K562 (cell line): Measurements from ENCODE around the gene TARS3. TPM values are rescaled to one million over a fixed set of nuclear protein-coding genes. Genes with fewer than 3 reads are reported as not detected.

ENCODE experiments used
- ARNT ChIP-seq, 2 experiments: fragments of 450-650 bp; IDR thresholded peaks; 2 replicates each; pipeline ENCODE4 v1.6.1; 2016; ENCODE audit warnings: mild to moderate bottlenecking in 1 of 2
- BRD9 ChIP-seq: fragments of 450-650 bp; IDR thresholded peaks from 2 replicates; pipeline ENCODE4 v1.6.1; 2018; ENCODE audit warnings: low read depth; ENCODE audit not compliant: partially characterized antibody
- COPS2 ChIP-seq: fragments of 450-650 bp; conservative IDR thresholded peaks from 2 replicates; pipeline ENCODE4 v1.6.1; 2016; ENCODE audit warnings: mild to moderate bottlenecking, moderate library complexity
- CTBP1 ChIP-seq: fragments of 450-650 bp; IDR thresholded peaks from 2 replicates; pipeline ENCODE4 v1.6.1; 2016; ENCODE audit warnings: borderline replicate concordance
- DACH1 ChIP-seq: fragments of 450-650 bp; IDR thresholded peaks from 2 replicates; pipeline ENCODE4 v1.6.1; 2018; ENCODE audit not compliant: partially characterized antibody
- E2F3 ChIP-seq: fragments of 250-450 bp; sonication (Bioruptor Pico); IDR thresholded peaks from 2 replicates; pipeline ENCODE4 v1.4.0; 2020; ENCODE audit warnings: mild to moderate bottlenecking
- FOXO4 ChIP-seq: fragments of 450-650 bp; formaldehyde crosslinking; IDR thresholded peaks from 2 replicates; pipeline ENCODE4 v1.4.0; 2020; ENCODE audit warnings: mild to moderate bottlenecking, moderate library complexity
- HMG20B ChIP-seq: fragments of 250-450 bp; sonication (Bioruptor Pico); IDR thresholded peaks from 2 replicates; pipeline ENCODE4 v1.5.0; 2021; ENCODE audit warnings: mild to moderate bottlenecking
- PHB ChIP-seq: fragments of 250-450 bp; sonication (Bioruptor Pico); IDR thresholded peaks from 2 replicates; pipeline ENCODE4 v1.5.0; 2021
- SIN3A ChIP-seq, 2 experiments: fragments of 150-350 bp in 1 of 2; IDR thresholded peaks; 2 replicates each; pipeline ENCODE4 v1.6.1; 2011 to 2016; ENCODE audit warnings: borderline replicate concordance in 2 of 2, low read depth in 2 of 2, low read length in 2 of 2, mild to moderate bottlenecking in 2 of 2, moderate library complexity in 2 of 2; ENCODE audit not compliant: control insufficient read depth in 1 of 2
- SUPT5H ChIP-seq: fragments of 450-650 bp; IDR thresholded peaks from 2 replicates; pipeline ENCODE4 v1.6.1; 2016
- TCFL5 ChIP-seq: fragments of 250-450 bp; sonication (Bioruptor Pico); conservative IDR thresholded peaks from 2 replicates; pipeline ENCODE4 v1.6.1; 2021; ENCODE audit warnings: mild to moderate bottlenecking, moderate library complexity, matching md5 sums
- YY1 ChIP-seq, 3 experiments: IDR thresholded peaks; 2 replicates each; pipeline ENCODE4 v1.6.1; 2011; ENCODE audit warnings: low read length in 2 of 3, mild to moderate bottlenecking in 2 of 3, moderate library complexity in 2 of 3, borderline replicate concordance in 1 of 3, control low read depth in 1 of 3, low read depth in 1 of 3; ENCODE audit not compliant: insufficient read depth in 3 of 3, insufficient replicate concordance in 2 of 3, control insufficient read depth in 1 of 3, insufficient read length in 1 of 3; ENCODE audit errors: extremely low read depth in 1 of 3
- ZFX ChIP-seq: sonication (generic); formaldehyde crosslinking; IDR thresholded peaks from 2 replicates; pipeline ENCODE4 v1.8.0; 2022; ENCODE audit warnings: mild to moderate bottlenecking, missing genetic modification reagents, moderate library complexity
- ZNF146 ChIP-seq: IDR thresholded peaks from one replicate; pipeline ENCODE4 v1.6.1; 2018; ENCODE audit warnings: missing compliant biosample characterization; ENCODE audit not compliant: unreplicated experiment
- ZNF318 ChIP-seq, 2 experiments: fragments of 450-650 bp; IDR thresholded peaks; 2 replicates each; pipeline ENCODE4 v1.6.1; 2016; ENCODE audit warnings: mild to moderate bottlenecking in 2 of 2, borderline replicate concordance in 1 of 2, low read depth in 1 of 2, moderate library complexity in 1 of 2
- ZNF511 ChIP-seq: sonication (generic); formaldehyde crosslinking; IDR thresholded peaks from 2 replicates; pipeline ENCODE4 v1.8.0; 2022; ENCODE audit warnings: mild to moderate bottlenecking, missing genetic modification reagents
- polyA plus RNA-seq, 8 experiments: library from polyadenylated mRNA; depleted of rRNA in 4 of 8; stranded (reverse) in 5 of 8; unstranded in 3 of 8; fragments of >200 nt; fragmentation: Nextera tagmentation in 2 of 8; fragmentation: Illumina TruSeq in 1 of 8; extraction: Ambion mirVana in 2 of 8; extraction: Trizol in 1 of 8; gene quantifications; 2 replicates each; pipeline versions ENCODE4 v1.2.1 to v1.2.3, GENCODE V29; 2011 to 2014; ENCODE audit warnings: inconsistent platforms in 1 of 8, missing spikeins in 1 of 8
- total RNA-seq, 7 experiments: library from RNA; depleted of rRNA in 6 of 7; stranded (reverse); fragments of >200 nt in 6 of 7; fragmentation: Illumina TruSeq in 2 of 7; extraction: Trizol in 2 of 7; gene quantifications; 2 replicates each; pipeline versions ENCODE4 v1.2.1 to v1.2.3, GENCODE V29; 2011 to 2021; ENCODE audit warnings: low replicate concordance in 1 of 7

Gene TARS3
- total and polyA plus RNA-seq, 9 of the 15 experiments (the other 6 are each of a cell fraction or from before 2014, with no cell fraction given): 2.1 to 14.7 (median 9.8) TPM

GRCh38 chr15:101723874-101724674 lies at the start of gene TARS3 (continued):
- no peak for TF ChIP-seq ZNF318 (IDR thresholded peaks at IDR 0.05; ENCODE audit: borderline replicate concordance in 1 of 2, low read depth in 1 of 2)
- TF ChIP-seq E2F3: no peak
- no peak for TF ChIP-seq TCFL5 (CRISPR knock-in tag)
- TF ChIP-seq ZNF146 (CRISPR knock-in tag): no peak
- TF ChIP-seq PHB (CRISPR knock-in tag): no peak
- peak; percentile 99 for TF ChIP-seq ZFX (CRISPR knock-in tag)
- TF ChIP-seq COPS2: no peak
- peak; percentile 91 for TF ChIP-seq ZNF511
- peak; percentile 98 for TF ChIP-seq CTBP1
- 0 out of 4 replicates have a peak, but pooled peaks have one; percentile 36 to 68 for TF ChIP-seq SIN3A (IDR thresholded peaks at IDR 0.05; ENCODE audit: borderline replicate concordance in 2 of 2, control insufficient read depth in 1 of 2, low read depth in 2 of 2, low read length in 2 of 2)
- no peak for TF ChIP-seq FOXO4
- no peak for TF ChIP-seq HMG20B (CRISPR knock-in tag)
- TF ChIP-seq YY1 (IDR thresholded peaks at IDR 0.05; ENCODE audit: borderline replicate concordance in 1 of 3, control insufficient read depth in 1 of 3, extremely low read depth in 1 of 3, insufficient read depth in 3 of 3, insufficient read length in 1 of 3, insufficient replicate concordance in 2 of 3, low read depth in 1 of 3, low read length in 2 of 3): peak; percentile 34 to 89 (median 65)
- no peak for TF ChIP-seq DACH1
- TF ChIP-seq BRD9: no peak
- peak; percentile 68; the same call in 1 of the 2 replicates for TF ChIP-seq SUPT5H
- no peak for TF ChIP-seq ARNT (IDR thresholded peaks at IDR 0.05)
